ENCODE data around the gene TMEM170A.
A peak's percentile ranks its signal among the peaks of the same experiment; 100 is the strongest.
"Not testable (repeated sequence)": the region's sequence is repeated elsewhere in the genome, so short reads cannot be mapped to it uniquely, and the experiment has no call there.

Gene TMEM170A

GRCh38 chr16:75432828-75433731 lies 31.4 kb downstream of the TMEM170A start, which contains the start of gene CFDP1:
Gene CFDP1, minus strand, starts transcription at chr16:75433503. Its CDS starts 151 bp downstream, at chr16:75433352.
- Histone ChIP-seq H3K4me1 (ENCODE audit: insufficient read depth, low read length) (peaks cover 41% of the 10 kb centered on the region), H3K27me3 (ENCODE audit: insufficient read depth, low read length, poor library complexity) (no peaks in the 10 kb centered on the region), H2AFZ (ENCODE audit: low read depth, low read length) (peak within 1 kb of the TSS; percentile 85), H4K20me1 (ENCODE audit: insufficient read depth, low read length) (no peaks in the 10 kb centered on the region), H3K36me3 (ENCODE audit: insufficient read depth, low read length) (no peaks in the 10 kb centered on the region; the same call in none of the 2 replicates), H3K79me2 (ENCODE audit: insufficient read depth, low read length) (peaks cover 51% of the 10 kb centered on the region), H3K9ac (ENCODE audit: low read depth, low read length) (peak within 1 kb of the TSS; percentile 68), H3K27ac (ENCODE audit: low read length) (peak within 1 kb of the TSS; percentile 73), H3K4me3 (ENCODE audit: low read depth in 1 of 2, low read length in 2 of 2) (peak within 1 kb of the TSS; percentile 58 to 67), H3K4me2 (ENCODE audit: insufficient read depth, low read length) (peak within 1 kb of the TSS; percentile 76), H3K9me3 (ENCODE audit: insufficient read depth, low read length, severe bottlenecking) (no peaks in the 10 kb centered on the region)
- ATAC-seq (ENCODE audit: insufficient read depth, low read depth): peak; percentile 90
- peak; percentile 95 for DNase-seq
- TF ChIP-seq CTCF (IDR thresholded peaks at IDR 0.05; ENCODE audit: borderline replicate concordance, extremely low read depth, low read length, poor library complexity, severe bottlenecking) (no peak), EZH2 (IDR thresholded peaks at IDR 0.05; ENCODE audit: borderline replicate concordance, low read depth, low read length, severe bottlenecking) (no peak)

- no peak for ATAC-seq (ENCODE audit: insufficient read depth, low read depth)
- Histone ChIP-seq H4K20me1 (ENCODE audit: insufficient read depth, low read length) (peaks cover 3% of the 10 kb centered on the region; the same call in 1 of the 2 replicates), H2AFZ (ENCODE audit: low read depth, low read length) (no peak overlapping the region)
Measured at GRCh38 chr16:75429621-75430403, 34.7 kb downstream of the TMEM170A start.

GRCh38 chr16:75426524-75426923 lies 38.0 kb downstream of the TMEM170A start:
- peaks cover 17% of the 10 kb centered on the region for H3K4me1 ChIP-seq (ENCODE audit: insufficient read depth, low read length)
- ATAC-seq (ENCODE audit: insufficient read depth, low read depth); H3K36me3 ChIP-seq (ENCODE audit: insufficient read depth, low read length); H3K27me3 ChIP-seq (ENCODE audit: insufficient read depth, low read length, poor library complexity); H3K27ac ChIP-seq (ENCODE audit: low read length); H3K4me2 ChIP-seq (ENCODE audit: insufficient read depth, low read length); H3K9ac ChIP-seq (ENCODE audit: low read depth, low read length); H4K20me1 ChIP-seq (ENCODE audit: insufficient read depth, low read length); H3K4me3 ChIP-seq (ENCODE audit: low read depth in 1 of 2, low read length in 2 of 2); H3K9me3 ChIP-seq (ENCODE audit: insufficient read depth, low read length, severe bottlenecking); DNase-seq; H2AFZ ChIP-seq (ENCODE audit: low read depth, low read length): not testable (repeated sequence)
- H3K79me2 ChIP-seq (ENCODE audit: insufficient read depth, low read length): peaks cover 92% of the 10 kb centered on the region

More at GRCh38 chr16:75429621-75430403, 34.7 kb downstream of the TMEM170A start:
- H3K4me1 ChIP-seq (ENCODE audit: insufficient read depth, low read length): peaks cover 36% of the 10 kb centered on the region
- no peaks in the 10 kb centered on the region for H3K27me3 ChIP-seq (ENCODE audit: insufficient read depth, low read length, poor library complexity)
- H3K4me2 ChIP-seq (ENCODE audit: insufficient read depth, low read length): no peak overlapping the region
- H3K79me2 ChIP-seq (ENCODE audit: insufficient read depth, low read length): peaks cover 79% of the 10 kb centered on the region
- no peak for DNase-seq
- H3K9me3 ChIP-seq (ENCODE audit: insufficient read depth, low read length, severe bottlenecking): no peaks in the 10 kb centered on the region
- TF ChIP-seq CTCF (IDR thresholded peaks at IDR 0.05; ENCODE audit: borderline replicate concordance, extremely low read depth, low read length, poor library complexity, severe bottlenecking) (no peak), EZH2 (IDR thresholded peaks at IDR 0.05; ENCODE audit: borderline replicate concordance, low read depth, low read length, severe bottlenecking) (no peak)
- no peak overlapping the region for H3K9ac ChIP-seq (ENCODE audit: low read depth, low read length)
- H3K36me3 ChIP-seq (ENCODE audit: insufficient read depth, low read length): no peaks in the 10 kb centered on the region; the same call in none of the 2 replicates
- H3K27ac ChIP-seq (ENCODE audit: low read length): no peak overlapping the region
- H3K4me3 ChIP-seq (ENCODE audit: low read depth in 1 of 2, low read length in 2 of 2): no peak overlapping the region

- not testable (repeated sequence) for DNase-seq; H3K4me2 ChIP-seq (ENCODE audit: insufficient read depth, low read length); H3K9me3 ChIP-seq (ENCODE audit: insufficient read depth, low read length, severe bottlenecking); H3K9ac ChIP-seq (ENCODE audit: low read depth, low read length); H2AFZ ChIP-seq (ENCODE audit: low read depth, low read length); ATAC-seq (ENCODE audit: insufficient read depth, low read depth); H3K36me3 ChIP-seq (ENCODE audit: insufficient read depth, low read length); H3K27ac ChIP-seq (ENCODE audit: low read length); H3K27me3 ChIP-seq (ENCODE audit: insufficient read depth, low read length, poor library complexity); H3K4me3 ChIP-seq (ENCODE audit: low read depth in 1 of 2, low read length in 2 of 2)
- Histone ChIP-seq H3K79me2 (ENCODE audit: insufficient read depth, low read length) (peaks cover 93% of the 10 kb centered on the region), H3K4me1 (ENCODE audit: insufficient read depth, low read length) (peaks cover 13% of the 10 kb centered on the region), H4K20me1 (ENCODE audit: insufficient read depth, low read length) (peaks cover 11% of the 10 kb centered on the region; the same call in 1 of the 2 replicates)
Measured at GRCh38 chr16:75424105-75424762, 40.3 kb downstream of the TMEM170A start.
